Activated gamma-delta T cell (primary cell): ENCODE data around the gene FCF1.

ENCODE experiments used
- DNase-seq: peaks from one replicate; lab custom pipeline; 2025; lab: John Stamatoyannopoulos, UW
- total RNA-seq, 2 donors: gene quantifications; one replicate each; lab custom pipeline; 2026; lab: John Stamatoyannopoulos, UW

FCF1 gene, protein sequence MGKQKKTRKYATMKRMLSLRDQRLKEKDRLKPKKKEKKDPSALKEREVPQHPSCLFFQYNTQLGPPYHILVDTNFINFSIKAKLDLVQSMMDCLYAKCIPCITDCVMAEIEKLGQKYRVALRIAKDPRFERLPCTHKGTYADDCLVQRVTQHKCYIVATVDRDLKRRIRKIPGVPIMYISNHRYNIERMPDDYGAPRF
- total RNA-seq = 37.8 to 39.6 reads per million in 2 donors

DNA sequence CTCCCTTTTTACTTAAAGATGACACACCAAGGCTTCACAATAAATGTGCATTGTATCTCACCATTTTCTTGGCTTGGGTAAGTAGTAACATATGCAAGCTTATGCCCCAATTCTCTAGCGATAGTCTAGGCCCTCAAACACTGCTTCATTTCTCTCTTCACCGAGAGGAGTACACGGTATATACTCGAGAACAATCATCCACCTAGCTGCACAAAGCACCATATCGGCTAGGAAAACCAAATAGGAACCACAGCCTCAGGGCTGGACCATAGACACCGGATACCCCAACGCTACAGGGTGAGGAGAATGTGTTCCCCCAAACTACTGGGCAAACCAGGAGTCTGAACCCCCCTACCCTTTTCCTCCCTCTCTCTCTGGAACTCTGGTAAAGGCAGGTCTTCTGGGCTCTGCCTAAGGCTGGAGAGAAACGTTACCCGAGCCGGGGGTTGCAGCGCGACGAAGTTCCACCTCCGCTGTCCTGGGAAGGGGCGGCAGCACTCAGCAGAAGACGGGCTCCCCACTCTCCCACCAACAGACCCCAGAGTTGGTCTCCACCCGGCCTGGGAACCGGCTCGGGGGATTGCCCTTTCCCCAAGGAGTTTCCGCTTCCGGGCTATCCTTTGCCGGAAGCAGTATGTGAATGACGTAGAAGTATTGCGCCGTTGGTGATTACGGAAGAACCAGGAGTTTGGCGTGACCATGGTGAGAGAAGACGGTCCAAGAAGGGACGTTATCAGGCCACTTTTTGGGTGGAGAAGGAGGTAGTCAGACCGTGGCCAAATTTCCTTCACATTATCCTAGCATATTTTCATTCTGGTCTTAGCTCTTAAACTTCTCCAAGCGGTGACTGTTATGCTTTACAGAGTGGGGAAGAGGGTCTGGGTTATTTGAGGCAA, at the start of gene FCF1, which contains the start of gene AREL1:
TSS of gene FCF1 (plus strand) at position 646 of the 896 bp plus-strand sequence. CDS start at position 700, 54 bp downstream.
TSS of gene AREL1 (minus strand) at position 582 of the 896 bp plus-strand sequence. CDS start 27,465 bp downstream, outside the sequence.
- DNase-seq = no peak

DNA sequence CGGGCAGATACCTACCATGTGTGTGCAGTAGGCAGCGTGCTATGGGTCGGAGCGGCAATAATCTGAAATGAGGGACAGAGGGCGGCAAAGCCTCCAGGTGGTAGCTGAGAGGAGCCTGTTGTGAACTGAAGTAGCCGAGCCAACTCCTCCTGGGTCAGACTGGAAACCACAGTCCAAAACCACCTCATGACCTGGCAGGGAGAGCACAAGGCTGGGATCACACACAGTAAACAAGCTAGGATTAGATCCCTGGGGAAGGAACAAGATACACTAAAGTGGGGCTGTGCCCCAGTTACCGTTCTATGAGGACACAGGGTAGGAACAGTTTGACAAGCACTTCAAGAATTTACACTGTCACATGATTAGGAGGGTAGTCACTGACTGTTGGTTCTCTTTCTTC, 49.1 kb upstream of the FCF1 start:
- no peak for DNase-seq

DNA sequence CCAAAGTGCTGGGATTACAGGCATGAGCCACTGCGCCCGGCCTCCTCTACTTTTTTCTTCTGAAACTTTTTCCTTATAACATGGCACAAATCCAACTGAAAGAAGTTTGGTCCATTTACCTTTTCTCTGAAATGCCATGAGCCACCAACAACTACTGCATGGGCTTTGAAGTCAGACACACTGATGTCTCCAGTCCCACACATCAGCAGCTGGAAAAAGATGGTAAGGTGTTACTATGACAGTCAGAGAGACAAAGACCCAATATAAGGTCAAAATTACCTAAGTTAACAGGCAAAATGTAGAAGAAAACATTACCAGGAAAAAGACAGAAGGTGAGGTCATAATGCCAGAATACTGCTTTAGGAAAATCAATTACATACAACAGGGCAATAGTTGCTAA, 48.2 kb upstream of the FCF1 start:
- DNase-seq = no peak

DNA sequence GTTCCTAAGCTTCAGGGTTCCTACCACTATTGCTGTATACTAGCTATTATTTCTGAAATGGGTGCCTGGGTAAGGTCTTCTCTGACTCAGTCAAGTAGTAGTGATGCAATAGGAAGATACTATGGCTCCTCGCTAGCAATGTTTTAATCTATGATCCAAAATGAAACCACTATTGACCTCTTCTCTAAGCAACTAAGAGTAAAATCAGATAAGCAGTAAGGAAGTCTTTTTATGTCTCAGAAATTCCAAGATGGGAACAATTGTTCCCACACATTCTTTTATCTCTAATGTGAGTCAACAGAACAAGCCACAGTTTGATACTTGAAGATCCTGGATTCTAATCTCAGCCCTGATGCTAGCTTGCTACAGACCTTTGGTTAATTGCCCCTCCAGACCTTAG, 45.2 kb upstream of the FCF1 start:
- DNase-seq = no peak

DNA sequence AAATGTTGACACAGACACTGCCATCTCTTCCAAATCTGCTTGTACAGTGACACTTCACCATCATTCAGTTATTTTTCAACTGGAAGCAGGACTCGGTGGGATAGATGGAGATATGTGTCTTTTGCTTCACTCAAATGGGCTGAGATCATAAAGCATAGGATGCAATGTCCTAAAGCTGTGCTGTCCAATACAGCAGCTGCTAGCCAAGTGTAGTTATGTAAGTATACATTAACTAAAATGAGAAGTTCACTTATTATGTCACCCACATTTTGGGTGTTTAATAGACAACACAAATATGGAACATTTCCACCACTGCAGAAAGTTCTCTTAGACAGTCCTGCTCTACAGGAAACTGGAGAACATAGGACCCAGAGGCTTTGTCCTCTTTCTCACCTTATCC, 43.7 kb upstream of the FCF1 start:
- no peak for DNase-seq

DNA sequence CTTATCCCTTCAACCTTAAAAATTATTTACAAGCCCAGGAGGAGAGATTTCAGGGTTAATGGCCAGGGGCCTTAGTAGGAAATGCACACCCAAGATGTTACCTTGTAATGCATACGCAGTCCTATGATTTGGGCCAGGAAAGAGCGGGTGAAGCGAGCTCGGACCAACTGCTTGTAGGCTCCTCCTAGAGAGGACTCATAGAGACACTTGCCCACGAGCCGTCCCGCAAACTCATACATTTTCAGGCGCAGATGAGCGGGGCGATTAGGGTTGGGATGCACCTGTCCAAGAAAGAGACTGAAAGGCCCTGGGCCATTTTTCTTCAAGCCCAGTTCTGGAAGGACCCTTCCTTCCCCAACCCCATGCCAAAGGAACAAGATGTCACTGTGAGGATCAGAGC, 43.1 kb upstream of the FCF1 start:
- DNase-seq = no peak

DNA sequence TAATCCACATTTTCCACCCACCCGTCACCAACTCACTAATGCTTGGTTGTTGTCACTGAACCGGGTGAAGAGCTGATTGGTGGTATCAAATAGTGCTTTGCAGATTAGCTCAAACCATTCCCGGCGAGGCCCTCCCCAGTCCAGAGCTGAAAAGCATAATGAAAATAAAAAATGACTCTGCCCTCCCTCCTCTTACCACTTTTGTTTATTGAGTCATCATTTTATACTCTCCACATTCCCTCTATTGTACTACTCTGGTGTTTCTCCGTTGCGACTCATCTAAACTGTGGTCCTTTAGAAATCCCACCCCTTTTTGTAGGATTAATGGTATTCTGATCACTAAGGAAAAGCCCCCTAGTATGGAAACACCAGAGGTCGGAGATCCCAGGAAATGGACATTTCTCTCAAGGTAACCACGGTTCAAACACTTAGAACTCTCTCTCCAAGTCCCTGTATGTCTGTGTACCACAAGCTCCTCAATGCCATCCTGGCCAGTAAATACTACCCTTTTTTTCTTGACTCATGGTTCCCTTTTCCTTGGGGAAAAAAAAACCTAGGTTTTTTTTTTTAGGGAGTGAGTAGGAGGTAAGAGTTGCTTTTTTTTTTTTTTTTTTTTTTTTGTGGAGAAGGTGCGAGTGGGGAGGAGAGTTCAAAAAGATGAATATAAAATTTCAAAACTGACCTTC, 42.1 kb upstream of the FCF1 start:
- no peak for DNase-seq

DNA sequence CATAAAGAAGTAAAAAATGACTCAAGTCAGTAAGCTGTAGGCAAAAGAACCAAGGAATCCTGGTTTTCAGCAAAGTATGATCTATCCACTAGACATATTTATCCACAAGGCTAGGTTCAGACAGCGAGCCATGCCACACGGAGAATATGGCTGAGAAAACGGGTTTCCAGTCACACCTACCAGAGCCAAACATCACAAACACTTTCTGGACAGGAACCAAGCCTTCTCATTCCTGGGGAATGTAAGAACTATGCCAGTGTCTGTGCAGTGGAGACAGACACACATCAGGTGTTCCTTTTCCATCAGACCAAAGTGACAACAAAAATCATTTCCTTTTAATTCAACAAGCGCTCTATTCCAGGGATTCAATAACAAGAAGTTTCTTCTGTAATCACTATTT, 41.2 kb upstream of the FCF1 start:
- no peak for DNase-seq

DNA sequence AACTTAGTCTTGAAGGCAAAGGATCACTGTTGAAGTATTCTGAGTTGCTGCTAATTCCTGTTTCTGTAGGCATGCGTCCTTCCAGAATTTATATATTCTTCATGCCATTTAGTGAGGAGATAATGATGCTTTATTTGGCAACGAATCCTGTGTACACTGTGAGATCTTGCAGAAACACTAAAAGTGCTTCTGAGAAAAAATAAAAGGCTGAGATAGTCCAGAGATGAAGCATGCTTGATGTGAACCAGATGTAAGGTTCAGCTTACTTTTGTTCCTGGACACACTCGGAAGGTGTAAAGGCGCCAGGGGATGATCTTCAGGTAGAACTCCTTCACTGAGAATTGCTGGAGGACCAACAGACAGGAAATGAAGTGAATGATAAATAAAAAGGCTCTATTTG, 39.2 kb upstream of the FCF1 start:
- no peak for DNase-seq

DNA sequence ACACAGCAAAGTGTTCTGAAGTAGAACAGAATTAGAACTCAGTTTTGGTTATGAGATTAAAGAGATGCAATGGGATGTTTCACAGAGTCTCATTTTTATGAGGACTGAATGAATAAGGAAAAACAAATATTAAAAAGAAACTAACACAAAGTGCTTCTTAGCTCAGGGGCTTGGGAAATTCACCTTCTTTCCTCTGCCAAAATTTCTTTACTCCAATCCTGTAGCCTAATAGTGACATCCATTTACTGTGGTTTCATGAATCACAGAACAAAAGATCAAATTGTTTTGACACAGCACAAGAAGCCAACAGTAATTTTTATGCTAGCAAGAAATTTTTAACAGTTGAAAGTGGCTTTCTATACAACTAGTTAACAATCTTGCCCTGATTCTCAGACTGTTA, 37.7 kb upstream of the FCF1 start:
- no peak for DNase-seq

DNA sequence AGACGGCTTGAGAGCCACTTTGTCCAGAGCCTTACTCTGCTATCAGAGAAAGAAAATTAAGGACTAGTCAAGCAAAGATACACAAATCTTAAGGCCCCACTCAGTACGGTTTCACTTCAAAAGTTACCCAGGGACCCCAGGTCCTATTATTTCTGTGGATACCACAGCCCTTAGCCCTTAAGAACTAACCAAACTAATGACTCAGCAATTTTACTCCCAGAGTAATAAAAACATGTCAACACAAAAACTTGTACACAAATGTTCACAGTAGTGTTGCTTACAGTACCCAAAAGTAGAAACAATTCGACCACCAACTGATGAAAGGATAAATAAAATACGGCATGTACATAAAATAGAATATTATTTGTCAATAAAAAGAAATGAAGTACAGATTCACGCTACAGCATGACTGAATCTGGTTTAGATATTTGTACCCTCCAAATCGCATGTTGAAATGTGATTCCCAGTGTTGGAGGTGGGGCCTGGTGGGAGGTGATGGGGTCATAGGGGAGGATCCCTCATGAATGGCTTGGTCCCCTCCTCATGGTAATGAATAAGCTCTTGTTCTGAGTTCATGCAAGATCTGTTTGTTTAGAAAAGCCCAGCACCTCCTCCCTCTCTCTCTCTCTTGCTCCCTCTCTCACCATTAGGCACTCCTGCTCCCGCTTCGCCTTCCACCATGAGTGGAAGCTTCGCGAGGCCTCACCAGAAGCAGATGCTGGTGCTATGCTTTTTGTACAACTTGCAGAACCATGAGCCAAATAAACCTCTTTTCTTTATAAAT, 30.6 kb upstream of the FCF1 start:
- DNase-seq = no peak

DNA sequence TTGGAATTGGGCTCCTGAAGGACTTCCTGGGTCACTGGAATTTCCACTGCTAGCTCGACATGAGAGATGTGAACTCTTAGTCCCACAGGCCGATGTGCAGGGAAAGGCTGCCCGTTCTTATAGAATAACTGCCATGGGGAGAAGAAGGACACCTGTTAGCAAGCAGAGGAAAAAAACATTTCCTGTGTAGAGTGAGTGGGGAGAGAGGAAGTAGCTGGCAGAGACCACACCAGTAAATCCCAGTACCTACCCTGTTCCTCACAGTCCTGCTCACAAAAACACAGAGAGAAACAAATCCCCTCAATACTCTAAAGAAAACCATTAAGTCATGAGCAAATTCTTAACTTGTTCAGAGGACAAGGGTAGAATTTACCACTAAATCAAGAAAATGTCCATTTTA, 29.5 kb upstream of the FCF1 start:
- no peak for DNase-seq

DNA sequence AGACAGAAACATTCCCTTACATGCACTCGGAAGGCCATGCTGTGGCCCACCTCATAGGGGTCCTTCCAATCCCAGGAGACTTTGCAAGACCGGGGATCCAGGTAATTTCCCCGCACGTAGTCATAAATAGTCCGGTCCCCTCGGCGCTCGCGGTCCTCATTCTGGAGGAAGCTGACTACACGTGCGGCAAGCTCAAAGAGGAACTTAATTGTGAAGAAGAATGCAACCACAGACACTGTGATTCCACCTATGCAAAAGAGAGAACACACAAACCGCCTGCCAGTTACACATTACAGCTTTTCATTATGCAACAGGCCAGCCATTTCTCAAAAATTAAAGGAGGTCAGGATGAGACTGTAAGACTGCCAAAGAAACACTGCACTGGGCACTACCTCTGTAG, 28.5 kb upstream of the FCF1 start:
- DNase-seq = no peak

DNA sequence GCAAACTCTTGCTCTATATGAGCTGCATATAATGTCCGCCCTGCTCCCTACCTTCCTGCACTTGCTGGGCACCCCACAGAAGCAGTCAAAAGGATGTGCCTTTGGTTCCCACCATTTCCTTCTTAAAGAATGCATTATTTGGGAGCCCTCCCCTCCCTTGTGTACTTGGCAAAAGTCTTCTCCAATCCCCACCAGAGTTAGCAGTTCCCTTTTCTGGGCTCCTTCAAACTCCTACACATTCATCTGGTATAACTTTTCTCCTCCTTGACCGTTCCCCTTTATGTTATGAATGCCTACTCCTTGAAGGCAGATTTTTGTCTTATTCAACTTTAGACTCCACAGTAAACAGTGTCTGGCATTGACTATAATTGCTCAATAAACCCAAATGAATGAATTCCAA, 27.9 kb upstream of the FCF1 start:
- DNase-seq = no peak

DNA sequence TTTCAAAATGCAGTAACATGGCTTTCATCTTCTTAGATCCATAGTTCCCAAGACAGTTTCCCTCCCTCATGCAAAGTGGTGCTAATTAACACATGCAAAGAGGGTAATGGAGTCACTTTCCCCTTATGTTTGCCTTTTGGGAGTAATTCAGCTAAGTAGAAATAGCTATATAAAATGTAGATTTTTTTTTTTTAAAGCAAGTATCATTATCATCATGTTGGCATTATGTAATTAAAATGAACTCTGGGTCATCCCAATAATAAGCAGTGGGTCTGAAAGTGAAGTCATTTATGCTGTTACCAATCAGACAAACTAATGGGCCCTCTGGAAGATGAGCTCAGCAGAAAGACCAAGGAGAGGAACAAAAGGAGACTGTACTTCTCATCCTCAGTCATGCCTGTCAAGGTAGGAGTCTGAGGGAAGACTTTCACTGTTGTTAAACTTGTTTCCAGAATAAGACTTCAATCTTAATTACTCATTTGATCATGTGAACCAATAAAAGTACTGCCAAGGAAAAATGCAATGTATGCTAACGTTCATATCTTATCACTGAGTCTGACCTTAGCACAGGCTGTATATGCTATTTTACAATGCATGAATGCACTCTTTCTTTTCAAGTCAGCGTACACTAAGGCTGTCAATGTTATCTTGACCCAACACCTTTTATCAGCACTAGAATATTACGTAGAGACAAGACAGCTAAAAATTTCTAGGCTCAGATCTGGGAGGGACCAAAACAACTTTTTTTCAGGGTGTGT, 26.8 kb upstream of the FCF1 start:
- DNase-seq = no peak

DNA sequence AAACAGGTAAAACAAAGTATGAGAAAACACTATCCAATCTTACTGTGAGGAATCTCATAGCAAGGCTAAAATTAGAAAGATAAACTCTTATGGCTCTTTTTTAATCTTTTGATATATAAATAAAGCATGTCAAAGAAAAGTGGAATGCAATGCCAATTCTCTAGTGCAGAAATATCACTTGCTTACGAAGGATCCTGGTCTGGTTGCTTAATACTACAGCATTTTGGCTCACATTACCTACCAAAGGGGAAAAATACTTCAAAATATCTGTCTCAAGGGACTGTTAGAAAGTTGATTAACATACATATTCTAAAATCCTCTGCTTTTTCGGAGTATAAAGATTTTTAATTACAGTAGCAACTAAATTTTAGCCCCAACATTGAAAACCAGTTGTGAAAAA, 21.5 kb upstream of the FCF1 start:
- no peak for DNase-seq

DNA sequence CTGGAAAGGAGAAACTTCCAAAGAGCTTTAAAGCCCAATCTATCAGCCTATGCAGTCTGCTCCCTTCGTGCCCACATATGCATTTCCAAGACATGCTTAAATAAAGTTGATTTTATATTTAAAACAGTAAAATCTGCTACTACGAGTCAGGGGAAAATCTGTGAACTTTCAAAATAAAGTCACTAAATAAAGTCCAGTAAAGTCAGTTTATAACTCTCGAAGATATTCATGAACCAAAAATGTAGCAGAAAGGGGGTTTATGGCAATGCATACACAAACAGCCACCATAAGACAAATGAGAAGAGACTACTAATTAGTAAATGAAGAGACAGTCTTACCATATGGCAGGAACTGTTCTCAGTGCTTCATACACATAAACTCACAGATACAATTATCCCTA, 19.8 kb upstream of the FCF1 start:
- no peak for DNase-seq

DNA sequence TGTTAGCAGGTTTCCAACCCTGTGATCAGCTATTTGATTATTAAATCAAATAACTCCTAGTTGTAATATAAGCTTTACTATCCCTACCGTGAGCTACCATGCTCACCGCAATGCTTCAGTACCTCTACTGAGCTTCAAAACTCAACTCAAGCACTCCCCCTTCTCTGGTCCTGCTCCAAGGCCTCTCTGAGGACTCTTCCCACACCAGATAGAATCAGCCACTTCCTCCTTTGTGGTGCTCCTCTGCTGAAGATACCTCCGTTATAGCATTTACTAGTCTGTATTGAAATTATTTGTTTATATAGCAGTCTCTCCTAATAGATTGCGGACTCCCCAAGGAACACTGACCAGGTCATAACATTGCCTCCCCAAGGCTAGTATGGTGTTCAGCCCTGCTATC, 17.5 kb upstream of the FCF1 start:
- no peak for DNase-seq

DNA sequence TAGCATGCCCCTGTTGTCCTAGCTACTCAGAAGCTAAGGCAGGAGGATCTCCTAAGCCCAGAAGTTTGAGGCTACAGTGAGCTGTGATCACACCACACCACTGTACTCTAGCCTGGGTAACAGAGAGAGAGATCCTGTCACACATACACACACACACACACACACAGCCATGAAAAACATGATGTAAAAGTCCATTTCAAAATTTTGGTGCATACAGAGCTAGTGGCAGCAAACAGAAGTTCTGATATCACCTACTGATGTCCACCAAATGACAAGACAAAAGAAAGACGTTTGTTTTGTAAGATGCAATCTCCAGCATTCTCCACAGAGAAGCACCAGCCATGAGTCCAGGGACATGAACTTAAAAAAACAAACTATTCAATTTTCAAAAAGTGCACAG, 15.9 kb upstream of the FCF1 start:
- no peak for DNase-seq

DNA sequence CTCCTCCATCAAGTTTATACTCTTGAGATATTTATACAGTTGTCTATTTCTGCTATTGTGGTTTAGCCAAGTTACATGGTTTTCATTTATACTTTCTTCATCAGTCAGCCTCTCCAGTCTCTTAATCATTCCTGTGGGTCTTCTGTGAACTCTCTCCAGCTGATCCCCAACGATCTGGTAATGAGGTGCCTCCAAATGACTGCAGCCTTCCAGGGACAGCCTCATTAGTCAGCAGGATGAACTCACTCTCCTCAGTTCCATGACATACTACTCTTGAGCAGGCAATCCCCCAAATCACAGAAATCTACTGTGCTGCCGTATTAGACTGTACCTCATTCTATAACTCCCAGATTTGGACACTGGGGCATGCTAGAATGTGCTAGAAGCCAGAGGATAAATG, 15.4 kb upstream of the FCF1 start:
- no peak for DNase-seq

DNA sequence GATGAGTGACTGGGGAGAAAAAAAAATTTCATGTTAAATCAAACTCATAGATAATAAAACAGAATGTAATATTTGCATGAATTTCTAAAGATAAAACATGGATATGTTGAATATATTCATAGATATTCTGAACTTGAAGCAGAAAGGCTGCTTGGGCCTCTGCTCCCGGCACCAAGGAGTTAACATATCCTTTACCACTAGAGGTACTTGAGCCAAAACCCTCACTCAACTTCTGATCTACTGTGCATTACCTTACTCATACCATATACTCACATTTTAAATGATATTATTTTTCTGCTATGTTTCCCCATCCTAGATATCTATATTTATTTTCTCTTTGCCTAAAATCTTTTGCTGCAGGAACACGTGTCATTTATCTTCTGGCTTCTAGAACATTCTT, 15.0 kb upstream of the FCF1 start:
- no peak for DNase-seq
